GM23248 (cell line): ENCODE results near the gene DAAM1. TPM values are rescaled to one million over a fixed set of nuclear protein-coding genes. Genes with fewer than 3 reads are reported as not detected.

Source experiments
- DNase-seq: peaks from one replicate; pipeline ENCODE4 v3.0.0-alpha.2; 2015
- H2AFZ ChIP-seq: fragments of 200-600 bp; sonication (generic); 2 replicates; pipeline ENCODE4 v1.6.1; 2016; ENCODE audit warnings: antibody characterized with exemption
- H3F3A ChIP-seq: fragments of 200-600 bp; sonication (generic); 2 replicates; pipeline ENCODE4 v1.6.1; 2016; ENCODE audit warnings: mild to moderate bottlenecking, antibody characterized with exemption, mixed run types; ENCODE audit not compliant: insufficient read depth
- H3K27ac ChIP-seq: fragments of 200-600 bp; sonication (generic); 2 replicates; pipeline ENCODE4 v1.5.1; 2016; ENCODE audit warnings: mild to moderate bottlenecking
- H3K27me3 ChIP-seq: fragments of 200-600 bp; sonication (generic); replicated peaks from 2 replicates; pipeline ENCODE4 v1.6.1; 2016; ENCODE audit warnings: mild to moderate bottlenecking; ENCODE audit not compliant: insufficient read depth
- H3K36me3 ChIP-seq: fragments of 200-600 bp; sonication (generic); 2 replicates; pipeline ENCODE4 v1.6.1; 2016; ENCODE audit warnings: low read depth, mild to moderate bottlenecking
- H3K4me1 ChIP-seq: fragments of 200-600 bp; sonication (generic); 2 replicates; pipeline ENCODE4 v1.6.1; 2016; ENCODE audit warnings: mild to moderate bottlenecking; ENCODE audit not compliant: insufficient read depth
- H3K4me2 ChIP-seq: fragments of 200-600 bp; sonication (generic); one replicate; pipeline ENCODE4 v1.6.1; 2016; ENCODE audit warnings: mild to moderate bottlenecking; ENCODE audit not compliant: unreplicated experiment
- H3K4me3 ChIP-seq: fragments of 200-600 bp; sonication (generic); 2 replicates; pipeline ENCODE4 v1.5.1; 2016; ENCODE audit warnings: mild to moderate bottlenecking
- H3K79me2 ChIP-seq: fragments of 200-600 bp; sonication (generic); 2 replicates; pipeline ENCODE4 v1.6.1; 2016; ENCODE audit warnings: mild to moderate bottlenecking; ENCODE audit not compliant: insufficient read depth
- H3K9ac ChIP-seq: fragments of 200-600 bp; sonication (generic); 2 replicates; pipeline ENCODE4 v1.6.1; 2016; ENCODE audit warnings: mild to moderate bottlenecking
- H3K9me2 ChIP-seq: fragments of 200-600 bp; sonication (generic); 2 replicates; pipeline ENCODE4 v1.6.1; 2016; ENCODE audit warnings: mixed run types, mild to moderate bottlenecking, moderate library complexity; ENCODE audit not compliant: insufficient read depth
- H3K9me3 ChIP-seq: fragments of 200-600 bp; sonication (generic); one replicate; pipeline ENCODE4 v1.6.1; 2017; ENCODE audit warnings: low read depth
- H4K20me1 ChIP-seq: fragments of 200-600 bp; sonication (generic); 2 replicates; pipeline ENCODE4 v1.6.0; 2016; ENCODE audit not compliant: insufficient read depth
- EZH2 ChIP-seq: fragments of 200-600 bp; sonication (generic); IDR thresholded peaks from 2 replicates; pipeline ENCODE4 v1.6.1; 2018; ENCODE audit warnings: antibody characterized with exemption, mild to moderate bottlenecking; ENCODE audit not compliant: insufficient read depth, poor library complexity, severe bottlenecking
- EZH2phosphoT487 ChIP-seq: fragments of 200-600 bp; sonication (generic); IDR thresholded peaks from 2 replicates; pipeline ENCODE4 v1.6.1; 2018; ENCODE audit warnings: antibody characterized with exemption, moderate library complexity, mild to moderate bottlenecking, low read depth; ENCODE audit not compliant: insufficient read depth
- WGBS, 2 experiments: methylation state at CpG; one replicate each; pipeline ENCODE4 v1.1.6; 2015 to 2017; ENCODE audit warnings: low lambda C conversion rate in 2 of 2, low coverage in 1 of 2; ENCODE audit errors: missing lambda C conversion rate in 2 of 2; 5-methylcytosine and 5-hydroxymethylcytosine counted together
- in situ Hi-C: fragments of 300-500 bp; cut with MboI; formaldehyde crosslinking; loops from 2 replicates; pipeline ENCODE4 v1.15.0; 2020
- polyA plus RNA-seq: library from polyadenylated mRNA; unstranded; fragments of >200 nt; fragmentation: Nextera tagmentation; extraction: Ambion mirVana; gene quantifications from 2 replicates; pipeline ENCODE4 v1.2.1, GENCODE V29; 2016
- total RNA-seq: library from RNA; depleted of rRNA; stranded (reverse); fragments of >200 nt; shearing (Covaris generic); gene quantifications from 2 replicates; pipeline ENCODE4 v1.2.3, GENCODE V29; 2014

Gene DAAM1
- total and polyA plus RNA-seq, 2 experiments from 2014 or later, result 17.4 to 17.5 TPM

DNA sequence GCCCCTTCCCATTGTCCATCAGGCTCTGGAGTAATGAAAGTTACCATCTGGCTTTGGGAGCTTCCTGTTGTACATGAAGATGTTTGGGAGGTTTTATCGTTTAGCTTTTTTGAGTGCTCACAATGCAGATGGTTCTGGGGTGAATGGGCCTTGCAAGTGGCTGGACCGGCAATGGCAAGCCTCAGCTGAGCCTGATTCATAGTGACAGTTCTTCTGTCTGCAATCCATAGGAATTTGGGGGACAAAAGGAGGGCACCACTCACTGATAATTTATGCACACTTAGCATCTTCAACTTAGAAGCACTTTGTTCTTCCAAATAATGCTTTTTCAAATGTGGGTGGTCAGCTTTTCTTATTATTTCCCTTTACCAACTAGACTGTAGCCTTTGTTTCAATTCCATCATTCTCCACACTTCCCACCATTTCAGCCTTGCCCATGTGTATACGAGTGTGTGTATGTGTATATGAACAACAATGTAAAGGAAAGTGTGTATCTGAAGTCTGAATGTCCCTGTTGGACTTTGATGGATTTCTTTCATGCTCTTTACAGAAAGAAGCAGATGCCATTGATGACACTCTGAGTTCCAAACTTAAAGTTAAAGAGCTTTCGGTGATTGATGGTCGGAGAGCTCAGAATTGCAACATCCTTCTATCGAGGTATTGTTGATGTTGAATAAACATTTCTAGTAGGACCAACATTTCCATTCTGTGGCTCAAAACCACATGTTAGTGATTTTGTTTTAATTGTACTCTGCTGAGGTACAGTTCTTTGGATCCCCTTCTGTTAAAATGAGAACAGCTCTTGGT lies 151.3 kb downstream of the DAAM1 start:
- no peak for TF ChIP-seq EZH2
- no peak for DNase-seq
- Histone ChIP-seq H3F3A (peaks cover 32% of the 10 kb centered on the region), H3K9me3 (no peaks in the 10 kb centered on the region), H3K27ac (no peak overlapping the region), H3K4me1 (peaks cover 28% of the 10 kb centered on the region), H2AFZ (no peak overlapping the region), H3K36me3 (peaks cover 15% of the 10 kb centered on the region), H3K9me2 (no peaks in the 10 kb centered on the region), H4K20me1 (no peaks in the 10 kb centered on the region), H3K27me3 (no peaks in the 10 kb centered on the region), H3K4me3 (no peak overlapping the region), H3K4me2 (no peak overlapping the region), H3K79me2 (no peaks in the 10 kb centered on the region), H3K9ac (no peak overlapping the region)
- in situ Hi-C loops, result no loop called here
- 94 to 97% methylated on average over 6 of the region's 6 CpGs for WGBS, 2 experiments

DNA sequence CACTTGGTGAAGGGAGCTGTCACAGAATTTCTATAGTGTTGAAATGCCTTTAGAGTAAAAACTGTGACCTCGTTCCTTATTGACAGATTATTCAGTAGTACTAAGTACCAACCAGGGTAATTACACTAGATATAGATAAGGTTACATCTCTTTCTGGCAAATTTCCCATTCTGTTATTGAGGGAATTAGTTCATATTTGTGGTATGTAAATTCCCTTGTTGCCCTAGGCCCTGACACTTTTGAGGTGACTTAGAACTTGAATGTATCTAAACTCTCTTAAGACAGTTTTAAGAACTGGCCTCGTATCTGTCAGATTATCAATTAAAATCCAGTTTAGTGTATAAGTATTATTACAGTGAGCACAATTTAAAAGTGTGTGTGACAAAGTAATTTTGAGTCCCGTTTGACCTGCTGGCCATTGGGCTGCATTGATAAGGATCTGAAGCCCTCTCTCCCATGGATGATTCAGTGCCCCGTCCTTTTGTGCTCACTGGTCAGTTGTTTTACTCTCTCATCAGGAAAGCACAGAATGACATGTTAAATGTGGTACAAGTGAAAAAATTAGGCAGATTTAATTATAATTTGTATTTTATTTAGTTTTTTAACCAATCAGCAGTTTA lies 153.5 kb downstream of the DAAM1 start:
- H3K9me2 ChIP-seq, result no peaks in the 10 kb centered on the region
- no peaks in the 10 kb centered on the region for H3K27me3 ChIP-seq
- peaks cover 23% of the 10 kb centered on the region for H3K4me1 ChIP-seq
- DNase-seq, result no peak
- no peak for TF ChIP-seq EZH2
- no peak for TF ChIP-seq EZH2phosphoT487
- H3K27ac ChIP-seq, result no peak overlapping the region
- H3K36me3 ChIP-seq, result peaks cover 15% of the 10 kb centered on the region
- H3K79me2 ChIP-seq, result no peaks in the 10 kb centered on the region
- no peak overlapping the region for H3K4me2 ChIP-seq
- no peaks in the 10 kb centered on the region for H3K9me3 ChIP-seq
- no peak overlapping the region for H3K9ac ChIP-seq
- H3K4me3 ChIP-seq, result no peak overlapping the region
- peaks cover 28% of the 10 kb centered on the region for H3F3A ChIP-seq
- in situ Hi-C loops, result no loop called here
- WGBS, 2 experiments, result 92 to 98% methylated on average over 4 of the region's 4 CpGs
- H2AFZ ChIP-seq, result no peak overlapping the region
- no peaks in the 10 kb centered on the region for H4K20me1 ChIP-seq

DNA sequence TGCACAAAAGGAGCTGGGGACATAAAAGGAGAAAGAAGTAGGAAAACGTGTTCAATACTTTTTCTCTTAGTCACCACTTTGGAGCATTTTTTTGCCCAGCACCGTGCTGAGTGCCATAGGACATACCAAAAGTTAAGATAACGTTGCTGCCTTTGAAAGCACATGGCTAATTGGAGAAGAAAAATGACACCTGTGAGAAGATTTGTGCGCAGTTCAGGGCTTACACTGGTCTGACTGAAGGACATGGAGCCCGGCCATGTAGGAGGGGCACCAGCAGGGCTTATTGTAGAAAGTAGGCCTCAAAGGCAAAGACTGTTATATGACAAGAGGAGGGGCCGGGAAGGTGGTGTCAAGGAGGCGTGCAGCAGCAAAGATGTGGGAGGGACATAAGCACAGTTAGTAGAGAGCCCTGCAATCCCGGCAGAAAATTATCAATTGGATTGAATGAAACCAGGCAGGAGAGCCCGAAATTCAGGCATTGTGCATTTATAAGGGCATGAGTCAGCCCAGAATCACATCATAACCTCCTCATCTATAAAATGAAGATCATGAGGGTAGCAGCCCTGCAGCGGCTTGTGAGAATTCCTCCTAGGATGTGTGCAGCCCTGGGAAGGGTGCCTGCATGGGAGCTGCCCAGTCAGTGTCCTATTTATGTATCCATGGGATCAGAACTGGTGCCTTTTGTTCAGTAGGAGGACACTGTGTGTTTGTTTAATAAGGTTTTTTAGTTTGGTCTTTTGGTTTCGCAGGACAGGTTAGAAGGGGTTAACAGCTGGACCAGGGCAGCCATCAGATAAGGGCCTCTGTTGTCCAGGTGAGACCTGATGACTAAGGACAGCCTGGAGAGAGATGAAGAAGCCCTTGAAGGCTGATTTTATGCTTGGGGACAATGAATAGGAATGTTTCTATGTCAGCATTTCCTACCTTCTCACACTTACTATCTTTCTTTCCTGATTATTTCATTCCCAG lies 154.3 kb downstream of the DAAM1 start:
- no peaks in the 10 kb centered on the region for H4K20me1 ChIP-seq
- peaks cover 28% of the 10 kb centered on the region for H3F3A ChIP-seq
- H3K79me2 ChIP-seq, result no peaks in the 10 kb centered on the region
- no peak overlapping the region for H3K4me2 ChIP-seq
- no peaks in the 10 kb centered on the region for H3K9me3 ChIP-seq
- in situ Hi-C loops, result no loop called here
- no peak overlapping the region for H3K4me3 ChIP-seq
- peaks cover 22% of the 10 kb centered on the region for H3K4me1 ChIP-seq
- no peaks in the 10 kb centered on the region for H3K27me3 ChIP-seq
- H3K27ac ChIP-seq, result no peak overlapping the region
- no peak for TF ChIP-seq EZH2
- no peak for TF ChIP-seq EZH2phosphoT487
- no peaks in the 10 kb centered on the region for H3K9me2 ChIP-seq
- no peak for DNase-seq
- H2AFZ ChIP-seq, result no peak overlapping the region
- H3K36me3 ChIP-seq, result peaks cover 15% of the 10 kb centered on the region
- WGBS, 2 experiments, result 90% methylated on average over 11 of the region's 11 CpGs
- no peak overlapping the region for H3K9ac ChIP-seq

DNA sequence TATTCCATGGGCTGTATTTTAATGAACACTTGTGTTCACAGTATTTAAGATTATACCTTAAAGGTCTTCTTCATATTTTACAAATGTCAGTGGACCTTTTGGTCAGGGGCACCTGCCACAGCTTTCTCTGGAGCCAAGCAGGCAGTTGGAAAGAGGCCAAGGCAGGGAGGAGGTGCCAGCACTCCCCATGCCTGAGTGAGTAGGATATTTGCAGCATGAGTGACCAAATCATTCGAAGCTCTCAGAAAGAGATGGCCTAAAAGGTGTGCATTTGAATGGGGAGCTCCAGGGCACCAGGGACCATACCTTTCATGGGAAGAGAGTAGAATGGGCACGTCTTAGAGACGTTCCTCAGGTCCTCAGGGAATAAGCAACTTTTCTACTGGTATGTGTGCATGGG lies 155.1 kb downstream of the DAAM1 start:
- Histone ChIP-seq H3K79me2 (no peaks in the 10 kb centered on the region), H3F3A (peaks cover 21% of the 10 kb centered on the region), H3K9me3 (no peaks in the 10 kb centered on the region), H3K4me1 (peaks cover 16% of the 10 kb centered on the region), H3K27me3 (no peaks in the 10 kb centered on the region), H3K9ac (no peak overlapping the region), H3K27ac (no peak overlapping the region), H2AFZ (no peak overlapping the region), H4K20me1 (no peaks in the 10 kb centered on the region), H3K4me2 (no peak overlapping the region), H3K4me3 (no peak overlapping the region), H3K9me2 (no peaks in the 10 kb centered on the region), H3K36me3 (peaks cover 16% of the 10 kb centered on the region)
- DNase-seq, result no peak
- WGBS, 2 experiments, result 68 to 73% methylated on average over 3 of the region's 3 CpGs
- TF ChIP-seq EZH2, result no peak
- in situ Hi-C loops, result no loop called here
